Activated CD4-positive, alpha-beta memory T cell treated with anti-CD3 and anti-CD28 coated beads, Interleukin-2, amount 10 ng/mL, durations not matched to agents 7 days and 5 days (primary cell): ENCODE results near the gene C4orf54. TPM values are rescaled to one million over a fixed set of nuclear protein-coding genes. Genes with fewer than 3 reads are reported as not detected.

Experiments used
- CTCF ChIA-PET: fragments of 350-600 bp; sonication (Branson Sonifier 250); formaldehyde crosslinking; loops from one replicate; lab custom pipeline; 2021; ENCODE audit warnings: antibody characterized with exemption, inconsistent platforms; lab: Charles Lee
- POLR2A ChIA-PET: fragments of 350-600 bp; sonication (Branson Sonifier 250); formaldehyde crosslinking; loops from one replicate; lab custom pipeline; 2021; ENCODE audit warnings: antibody characterized with exemption; lab: Charles Lee
- DNase-seq: peaks from one replicate; pipeline ENCODE4 v3.0.0-alpha.2; 2020
- H3K27ac Mint-ChIP-seq: one replicate; pipeline ENCODE4 v1.8.0; 2021; ENCODE audit warnings: mild to moderate bottlenecking, mixed read lengths
- H3K27me3 Mint-ChIP-seq: one replicate; pipeline ENCODE4 v1.8.0; 2021; ENCODE audit warnings: mixed read lengths
- H3K36me3 Mint-ChIP-seq: one replicate; pipeline ENCODE4 v1.8.0; 2021; ENCODE audit warnings: low read depth, mixed read lengths
- H3K4me1 Mint-ChIP-seq: one replicate; pipeline ENCODE4 v1.8.0; 2021; ENCODE audit warnings: mixed read lengths
- H3K4me3 Mint-ChIP-seq: one replicate; pipeline ENCODE4 v1.8.0; 2021; ENCODE audit warnings: mild to moderate bottlenecking, mixed read lengths
- H3K9me3 Mint-ChIP-seq: one replicate; pipeline ENCODE4 v1.8.0; 2021; ENCODE audit warnings: mixed read lengths
- total RNA-seq, 2 experiments: library from RNA; stranded (reverse); gene quantifications; one replicate each; pipeline ENCODE4 v1.2.3, GENCODE V29; 2021

C4orf54 gene
- total RNA-seq, 2 experiments from 2014 or later = not detected

DNA sequence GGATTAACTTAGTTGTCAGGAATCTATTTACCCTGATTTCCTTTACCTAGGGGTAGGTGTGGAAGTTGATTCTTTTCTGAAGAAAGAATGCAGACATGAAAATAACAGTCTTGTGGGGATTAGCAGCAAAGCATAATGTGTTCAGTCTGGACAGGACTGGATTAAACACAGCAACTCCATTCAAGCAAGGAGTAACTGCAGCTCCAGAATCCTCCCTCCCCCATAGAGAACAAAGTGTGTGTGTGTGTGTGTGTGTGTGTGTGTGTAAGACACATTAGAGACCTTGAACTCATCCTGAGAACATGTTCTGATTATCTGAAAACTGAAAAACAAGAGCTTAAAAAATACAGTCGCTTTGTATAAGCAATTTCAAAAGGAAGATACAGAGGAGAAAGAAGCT is 9.3 kb downstream of the C4orf54 start:
- no peak overlapping the region for H3K27ac Mint-ChIP-seq
- DNase-seq = no peak
- no peaks in the 10 kb centered on the region for H3K36me3 Mint-ChIP-seq
- no peaks in the 10 kb centered on the region for H3K4me1 Mint-ChIP-seq
- peaks cover 2% of the 10 kb centered on the region for H3K27me3 Mint-ChIP-seq
- ChIA-PET POLR2A (no interaction called here), CTCF (no interaction called here)
- no peak overlapping the region for H3K4me3 Mint-ChIP-seq
- H3K9me3 Mint-ChIP-seq = no peaks in the 10 kb centered on the region

DNA sequence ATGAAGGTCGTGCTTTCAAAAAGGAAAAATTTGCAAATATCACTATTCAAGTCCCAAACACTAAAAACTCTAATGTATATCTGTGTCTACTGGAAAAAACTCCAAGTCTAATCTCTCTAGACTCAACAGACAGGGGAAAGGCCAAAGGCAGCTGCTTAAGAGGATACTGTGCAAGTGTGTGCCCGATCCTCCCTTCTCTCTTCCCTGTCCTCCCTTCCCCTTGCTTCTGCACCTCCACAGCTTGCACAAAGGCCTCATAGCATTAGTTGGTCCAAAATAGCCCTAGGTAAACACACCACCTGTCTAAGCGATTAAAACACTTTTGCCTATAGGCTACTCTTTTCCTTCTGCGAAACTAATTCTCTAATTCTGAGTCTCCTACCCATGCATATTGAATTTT is 10.6 kb downstream of the C4orf54 start:
- no peaks in the 10 kb centered on the region for H3K36me3 Mint-ChIP-seq

DNA sequence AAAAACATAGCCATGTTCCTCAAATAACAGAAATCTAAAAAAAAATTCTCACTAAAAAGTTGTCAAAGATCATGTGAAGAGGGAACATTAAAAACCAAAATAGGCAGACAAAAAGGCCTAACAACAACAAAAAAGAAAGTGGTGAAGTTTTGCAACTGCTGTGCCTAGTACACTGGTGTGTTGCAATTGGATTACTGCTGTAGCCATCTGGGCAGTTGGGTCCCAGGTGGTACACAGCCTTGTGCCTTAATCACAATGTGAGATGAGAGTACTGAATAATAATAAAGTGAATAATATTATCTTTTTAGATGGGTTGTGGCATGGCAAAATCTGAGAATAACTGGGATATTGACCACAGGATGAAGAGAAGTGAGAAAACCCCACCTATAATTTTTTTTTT is 12.0 kb downstream of the C4orf54 start:
- CTCF ChIA-PET = no interaction called here
- POLR2A ChIA-PET = no interaction called here
- Mint-ChIP-seq H3K27ac (no peak overlapping the region), H3K36me3 (no peaks in the 10 kb centered on the region), H3K9me3 (no peaks in the 10 kb centered on the region), H3K4me3 (no peak overlapping the region), H3K27me3 (peaks cover 5% of the 10 kb centered on the region), H3K4me1 (no peaks in the 10 kb centered on the region)
- DNase-seq = no peak

More for the DNA sequence above, 10.6 kb downstream of the C4orf54 start:
- H3K4me3 Mint-ChIP-seq = no peak overlapping the region
- H3K9me3 Mint-ChIP-seq = no peaks in the 10 kb centered on the region
- ChIA-PET POLR2A (no interaction called here), CTCF (no interaction called here)
- peaks cover 2% of the 10 kb centered on the region for H3K27me3 Mint-ChIP-seq
- no peak overlapping the region for H3K27ac Mint-ChIP-seq
- no peak for DNase-seq
- H3K4me1 Mint-ChIP-seq = no peaks in the 10 kb centered on the region

DNA sequence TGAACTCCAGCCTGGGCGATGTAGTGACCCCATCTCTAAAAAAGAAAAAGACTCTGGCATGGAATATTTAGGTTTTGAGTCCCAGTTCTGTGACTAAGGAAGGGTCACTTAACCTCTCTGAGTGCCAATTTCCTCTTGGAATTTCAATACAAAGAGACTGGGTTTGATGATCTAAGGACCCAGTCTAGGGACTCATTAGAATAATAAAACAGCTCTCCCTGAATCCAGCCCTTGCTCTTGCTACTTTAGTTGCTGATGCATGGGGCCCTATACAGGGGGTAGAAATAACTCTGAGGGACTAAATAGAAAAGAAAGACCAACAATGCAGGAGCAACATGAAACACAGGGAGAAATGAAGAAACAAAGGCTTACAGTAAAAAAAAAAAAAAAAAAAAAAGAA is 12.6 kb downstream of the C4orf54 start:
- DNase-seq = no peak
- POLR2A ChIA-PET = no interaction called here
- H3K4me3 Mint-ChIP-seq = no peak overlapping the region
- no peaks in the 10 kb centered on the region for H3K9me3 Mint-ChIP-seq
- H3K27ac Mint-ChIP-seq = no peak overlapping the region
- H3K27me3 Mint-ChIP-seq = peaks cover 9% of the 10 kb centered on the region
- H3K36me3 Mint-ChIP-seq = no peaks in the 10 kb centered on the region
- CTCF ChIA-PET = no interaction called here
- H3K4me1 Mint-ChIP-seq = no peaks in the 10 kb centered on the region

DNA sequence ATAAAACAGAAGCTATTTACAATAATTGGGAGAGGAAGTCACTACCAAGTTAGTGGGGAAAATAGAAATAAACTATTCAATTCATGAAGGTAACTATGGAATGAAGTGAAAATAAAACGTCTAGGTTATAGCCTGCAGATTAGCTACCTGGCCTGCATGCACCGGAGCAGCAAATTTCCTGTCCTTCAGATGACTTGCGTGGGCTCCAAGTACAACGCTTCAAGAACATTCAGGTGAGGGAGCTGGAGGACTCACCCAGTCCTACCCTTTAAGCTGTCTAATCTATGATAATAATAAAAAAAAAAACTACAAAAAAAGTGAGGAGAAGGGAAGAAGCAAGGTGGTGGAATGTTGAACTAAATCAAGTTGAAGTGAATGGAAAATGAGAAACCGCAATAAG is 13.2 kb downstream of the C4orf54 start:
- H3K4me3 Mint-ChIP-seq = no peak overlapping the region

DNA sequence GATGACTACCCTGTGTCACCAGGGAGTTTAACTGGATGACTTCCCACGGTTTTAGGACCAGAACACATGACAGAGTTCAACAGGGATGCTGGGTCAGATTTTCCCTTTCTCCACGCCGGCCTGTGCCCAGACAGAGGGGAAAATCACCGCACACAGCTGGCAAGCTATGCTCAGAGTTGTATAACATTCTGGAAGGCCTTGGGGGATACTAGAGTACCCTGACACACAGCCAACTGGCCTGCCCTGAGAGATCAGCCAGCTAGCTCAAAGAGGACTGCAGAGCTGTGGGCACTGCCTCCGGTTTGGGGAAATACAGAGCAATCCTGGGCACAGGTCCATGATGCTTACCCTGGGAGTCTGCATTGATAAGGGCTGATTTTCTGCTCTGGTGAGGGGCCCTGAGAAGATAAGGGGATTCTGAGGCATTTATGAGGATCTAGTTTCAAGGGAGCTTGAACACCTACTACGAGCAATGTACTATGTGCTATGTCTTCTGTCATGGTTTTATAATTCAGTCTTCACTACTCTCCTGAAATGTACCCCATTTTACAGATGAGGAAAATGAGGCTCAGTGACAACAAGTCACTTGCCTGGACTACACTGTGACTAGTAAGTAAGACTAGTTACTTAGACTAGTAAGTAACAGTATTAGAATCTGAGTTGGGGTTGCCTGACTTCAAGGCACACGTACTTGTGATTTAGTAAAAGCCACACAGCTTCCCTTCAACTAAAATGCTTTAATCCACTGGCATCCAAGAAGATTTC is 14.7 kb downstream of the C4orf54 start:
- Mint-ChIP-seq H3K27me3 (peaks cover 13% of the 10 kb centered on the region), H3K4me3 (no peak overlapping the region), H3K9me3 (no peaks in the 10 kb centered on the region), H3K36me3 (no peaks in the 10 kb centered on the region), H3K4me1 (no peaks in the 10 kb centered on the region), H3K27ac (no peak overlapping the region)
- ChIA-PET POLR2A (no interaction called here), CTCF (no interaction called here)
- DNase-seq = no peak

More for the DNA sequence above, 13.2 kb downstream of the C4orf54 start:
- Mint-ChIP-seq H3K27me3 (peaks cover 11% of the 10 kb centered on the region), H3K27ac (no peak overlapping the region), H3K9me3 (no peaks in the 10 kb centered on the region), H3K4me1 (no peaks in the 10 kb centered on the region), H3K36me3 (no peaks in the 10 kb centered on the region)
- POLR2A ChIA-PET = no interaction called here
- DNase-seq = no peak
- CTCF ChIA-PET = interaction anchor here (0.7 kb wide), 1 partner anchor 79 kb away, joined by 7 read pairs; no protein-coding TSS in a partner anchor

DNA sequence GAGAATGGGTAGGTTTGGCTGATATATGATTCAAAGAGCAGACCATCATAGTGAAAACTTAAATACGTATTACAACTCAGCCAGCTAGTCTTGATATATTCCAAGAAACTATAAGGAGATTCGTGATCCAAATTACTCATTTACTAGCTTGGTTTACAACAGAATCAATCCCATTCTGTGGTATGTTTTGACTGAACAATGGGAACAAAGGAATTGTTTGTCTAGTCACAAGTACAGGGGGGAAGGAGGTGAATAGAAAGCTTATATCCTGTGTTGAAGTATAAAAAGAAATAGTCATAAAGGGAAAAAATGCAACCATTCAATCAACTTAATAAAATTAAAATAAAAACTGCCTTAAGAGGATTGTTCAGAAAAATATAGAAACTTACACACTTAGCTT is 17.0 kb downstream of the C4orf54 start:
- Mint-ChIP-seq H3K27ac (no peak overlapping the region), H3K9me3 (no peaks in the 10 kb centered on the region), H3K4me1 (peaks cover 3% of the 10 kb centered on the region), H3K36me3 (no peaks in the 10 kb centered on the region), H3K27me3 (peaks cover 11% of the 10 kb centered on the region), H3K4me3 (no peak overlapping the region)
- DNase-seq = no peak
- ChIA-PET CTCF (no interaction called here), POLR2A (no interaction called here)

DNA sequence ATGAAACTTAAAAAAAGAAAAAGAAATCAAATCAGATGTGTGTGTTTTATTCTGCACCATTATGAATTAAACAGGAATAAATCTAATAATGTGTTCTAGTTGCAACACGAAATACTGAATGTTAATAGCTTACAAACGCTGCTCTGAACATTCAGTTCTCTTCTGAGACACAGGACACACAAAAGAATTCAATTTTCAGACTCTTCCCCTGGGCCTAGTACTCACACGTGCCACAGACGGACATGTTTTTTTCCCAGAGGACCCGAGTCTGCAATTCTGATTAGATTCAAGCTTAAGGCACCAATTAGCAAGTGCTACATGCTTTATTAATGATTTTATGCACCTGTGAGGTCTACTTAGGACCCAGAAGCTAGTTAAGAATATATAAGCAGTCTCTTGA is 20.5 kb downstream of the C4orf54 start:
- CTCF ChIA-PET = no interaction called here
- peaks cover 17% of the 10 kb centered on the region for H3K27me3 Mint-ChIP-seq
- H3K36me3 Mint-ChIP-seq = no peaks in the 10 kb centered on the region
- POLR2A ChIA-PET = no interaction called here
- no peak for DNase-seq
- no peak overlapping the region for H3K27ac Mint-ChIP-seq
- peaks cover 10% of the 10 kb centered on the region for H3K4me1 Mint-ChIP-seq
- no peak overlapping the region for H3K4me3 Mint-ChIP-seq
- H3K9me3 Mint-ChIP-seq = no peaks in the 10 kb centered on the region

DNA sequence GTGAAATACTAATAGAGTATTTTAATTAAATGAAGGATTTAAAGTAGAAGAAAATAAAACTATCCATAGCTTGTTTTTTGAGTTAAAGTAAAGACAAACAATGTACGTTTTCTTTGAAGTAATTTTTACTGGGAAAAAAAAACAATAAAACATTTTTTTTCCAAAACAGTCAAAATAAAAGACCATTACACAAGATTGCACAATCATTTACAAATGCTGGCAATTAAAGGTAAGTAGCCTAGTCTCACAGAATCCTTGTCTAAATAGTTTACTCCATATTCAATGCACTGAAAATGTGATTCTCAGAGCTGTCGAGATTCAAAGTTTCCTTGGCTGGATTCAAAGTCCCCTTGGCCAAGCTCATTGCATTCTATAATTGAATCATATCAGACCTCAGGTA is 21.2 kb downstream of the C4orf54 start:
- ChIA-PET POLR2A (no interaction called here), CTCF (no interaction called here)
- Mint-ChIP-seq H3K36me3 (no peaks in the 10 kb centered on the region), H3K4me1 (peaks cover 10% of the 10 kb centered on the region), H3K4me3 (no peak overlapping the region), H3K27me3 (peaks cover 18% of the 10 kb centered on the region), H3K9me3 (no peaks in the 10 kb centered on the region), H3K27ac (no peak overlapping the region)
- no peak for DNase-seq

DNA sequence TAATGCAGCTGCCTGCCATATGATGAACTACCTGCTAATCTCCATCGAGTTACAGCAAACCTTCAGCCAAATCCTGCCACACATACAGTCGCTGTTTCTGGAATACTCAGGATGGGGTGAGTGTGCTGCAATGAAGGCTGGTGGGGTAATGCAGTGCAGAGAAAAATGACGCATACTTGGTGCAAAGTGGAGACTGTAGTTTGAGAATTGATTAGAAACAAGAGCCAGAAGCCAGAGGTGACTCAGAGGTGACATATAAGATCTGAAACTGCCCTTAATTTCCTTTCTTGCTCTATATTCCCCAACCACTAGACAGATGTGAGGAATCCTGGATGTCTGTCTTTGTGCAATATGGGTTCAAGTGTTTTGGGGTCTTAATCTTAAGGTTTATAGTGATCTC is 22.0 kb downstream of the C4orf54 start:
- Mint-ChIP-seq H3K27ac (no peak overlapping the region), H3K36me3 (no peaks in the 10 kb centered on the region), H3K4me1 (peaks cover 10% of the 10 kb centered on the region), H3K4me3 (no peak overlapping the region), H3K9me3 (no peaks in the 10 kb centered on the region), H3K27me3 (peaks cover 17% of the 10 kb centered on the region)
- no peak for DNase-seq
- POLR2A ChIA-PET = no interaction called here
- CTCF ChIA-PET = no interaction called here

DNA sequence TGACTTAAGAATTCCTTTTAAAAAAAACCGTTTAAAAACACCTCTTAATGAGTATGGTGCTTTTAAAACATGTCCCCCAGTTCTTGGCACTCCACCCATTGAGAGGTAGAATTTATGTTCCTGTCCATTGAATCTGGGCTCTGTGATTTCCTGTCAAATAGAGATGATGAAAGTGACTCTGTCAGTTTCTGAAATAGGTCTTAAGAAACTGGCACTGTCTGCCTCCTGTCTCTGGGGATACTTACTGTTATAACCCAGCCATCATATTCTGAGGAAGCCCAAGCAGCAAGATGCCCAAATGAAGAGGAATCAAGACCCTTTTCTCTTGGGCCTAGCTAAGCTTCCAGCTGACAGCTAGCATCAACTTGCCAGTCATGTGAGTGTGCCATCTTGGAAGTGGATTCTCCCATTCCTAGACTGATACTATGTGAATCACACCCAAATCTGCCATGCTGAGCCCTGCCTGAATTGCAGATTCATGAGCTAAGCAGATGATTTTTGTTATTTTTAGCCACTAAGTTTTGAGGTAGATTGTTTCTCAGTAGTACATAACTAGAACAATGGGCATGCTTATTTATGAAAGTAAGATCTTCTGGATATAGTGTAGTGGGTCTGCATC is 22.8 kb downstream of the C4orf54 start:
- Mint-ChIP-seq H3K4me1 (peaks cover 16% of the 10 kb centered on the region), H3K4me3 (no peak overlapping the region), H3K27me3 (peaks cover 11% of the 10 kb centered on the region), H3K27ac (no peak overlapping the region), H3K9me3 (no peaks in the 10 kb centered on the region), H3K36me3 (no peaks in the 10 kb centered on the region)
- DNase-seq = no peak
- CTCF ChIA-PET = no interaction called here
- POLR2A ChIA-PET = no interaction called here

DNA sequence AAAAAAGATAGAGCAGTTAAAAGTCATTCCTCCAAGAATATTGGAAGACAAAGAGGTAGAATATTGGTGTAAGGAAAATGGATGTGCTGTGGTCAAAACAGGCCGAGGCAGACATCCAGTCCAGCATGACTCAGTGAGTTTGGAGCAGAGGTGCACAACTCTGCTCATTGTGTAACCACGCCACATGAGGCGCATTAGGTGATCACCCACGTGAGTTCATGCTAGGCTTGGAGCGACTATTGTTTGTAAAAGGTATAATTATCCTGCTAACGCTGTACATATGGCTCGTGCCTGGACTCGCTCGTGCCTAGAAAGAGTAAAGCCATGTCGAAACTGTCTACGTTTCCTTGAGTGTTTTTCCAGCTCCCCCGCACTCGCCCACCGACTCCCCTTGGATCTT is 23.9 kb downstream of the C4orf54 start:
- no peak for DNase-seq
- Mint-ChIP-seq H3K4me3 (no peak overlapping the region), H3K27ac (no peak overlapping the region), H3K4me1 (peaks cover 20% of the 10 kb centered on the region), H3K27me3 (peaks cover 9% of the 10 kb centered on the region), H3K36me3 (no peaks in the 10 kb centered on the region), H3K9me3 (no peaks in the 10 kb centered on the region)
- POLR2A ChIA-PET = no interaction called here
- CTCF ChIA-PET = no interaction called here

DNA sequence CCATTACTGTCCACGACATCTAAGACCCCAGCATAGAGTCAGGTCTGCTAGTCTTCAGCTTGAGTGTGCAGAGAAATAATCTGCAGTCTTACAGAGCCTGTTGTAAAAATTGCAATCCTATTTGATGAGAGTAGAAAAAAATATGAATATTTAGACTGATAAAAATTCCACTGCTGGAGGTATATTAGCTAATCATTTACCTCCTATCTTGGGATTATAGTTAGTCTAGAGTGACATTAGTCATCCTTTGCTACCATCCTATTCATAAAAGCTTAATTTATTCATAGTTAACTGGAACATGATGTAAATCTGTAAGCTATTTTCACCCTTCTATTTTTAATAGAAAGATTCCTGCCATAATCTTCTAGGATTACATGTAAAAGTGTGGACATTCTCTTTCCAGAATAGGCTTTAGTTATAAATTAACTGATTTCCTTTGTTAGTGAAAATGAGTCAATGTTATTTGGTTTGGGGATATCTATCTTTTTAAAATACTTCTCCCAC is 26.7 kb downstream of the C4orf54 start:
- no peaks in the 10 kb centered on the region for H3K9me3 Mint-ChIP-seq
- no peak overlapping the region for H3K27ac Mint-ChIP-seq
- ChIA-PET CTCF (no interaction called here), POLR2A (interaction anchor here (1.1 kb wide), 1 partner anchor 68 kb away, joined by 3 read pairs; no protein-coding TSS in a partner anchor)
- peaks cover 11% of the 10 kb centered on the region for H3K27me3 Mint-ChIP-seq
- DNase-seq = no peak
- H3K4me1 Mint-ChIP-seq = peaks cover 20% of the 10 kb centered on the region
- no peaks in the 10 kb centered on the region for H3K36me3 Mint-ChIP-seq
- no peak overlapping the region for H3K4me3 Mint-ChIP-seq
